CD4-positive, alpha-beta T cell treated with Interleukin-6 for 4 hours (primary cell): ENCODE results near the gene IGFBP4.

Experiments used
- DNase-seq: peaks from one replicate; pipeline ENCODE4 v3.0.0-alpha.2; 2020; ENCODE audit warnings: mixed read lengths

IGFBP4 gene

DNA sequence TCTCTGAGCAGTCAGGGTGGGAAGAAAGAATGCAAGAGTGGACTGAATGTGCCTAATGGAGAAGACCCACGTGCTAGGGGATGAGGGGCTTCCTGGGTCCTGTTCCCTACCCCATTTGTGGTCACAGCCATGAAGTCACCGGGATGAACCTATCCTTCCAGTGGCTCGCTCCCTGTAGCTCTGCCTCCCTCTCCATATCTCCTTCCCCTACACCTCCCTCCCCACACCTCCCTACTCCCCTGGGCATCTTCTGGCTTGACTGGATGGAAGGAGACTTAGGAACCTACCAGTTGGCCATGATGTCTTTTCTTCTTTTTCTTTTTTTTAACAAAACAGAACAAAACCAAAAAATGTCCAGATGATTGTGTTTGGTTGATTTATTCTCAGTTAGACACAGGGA, 14.1 kb downstream of the IGFBP4 start:
- DNase-seq: no peak

DNA sequence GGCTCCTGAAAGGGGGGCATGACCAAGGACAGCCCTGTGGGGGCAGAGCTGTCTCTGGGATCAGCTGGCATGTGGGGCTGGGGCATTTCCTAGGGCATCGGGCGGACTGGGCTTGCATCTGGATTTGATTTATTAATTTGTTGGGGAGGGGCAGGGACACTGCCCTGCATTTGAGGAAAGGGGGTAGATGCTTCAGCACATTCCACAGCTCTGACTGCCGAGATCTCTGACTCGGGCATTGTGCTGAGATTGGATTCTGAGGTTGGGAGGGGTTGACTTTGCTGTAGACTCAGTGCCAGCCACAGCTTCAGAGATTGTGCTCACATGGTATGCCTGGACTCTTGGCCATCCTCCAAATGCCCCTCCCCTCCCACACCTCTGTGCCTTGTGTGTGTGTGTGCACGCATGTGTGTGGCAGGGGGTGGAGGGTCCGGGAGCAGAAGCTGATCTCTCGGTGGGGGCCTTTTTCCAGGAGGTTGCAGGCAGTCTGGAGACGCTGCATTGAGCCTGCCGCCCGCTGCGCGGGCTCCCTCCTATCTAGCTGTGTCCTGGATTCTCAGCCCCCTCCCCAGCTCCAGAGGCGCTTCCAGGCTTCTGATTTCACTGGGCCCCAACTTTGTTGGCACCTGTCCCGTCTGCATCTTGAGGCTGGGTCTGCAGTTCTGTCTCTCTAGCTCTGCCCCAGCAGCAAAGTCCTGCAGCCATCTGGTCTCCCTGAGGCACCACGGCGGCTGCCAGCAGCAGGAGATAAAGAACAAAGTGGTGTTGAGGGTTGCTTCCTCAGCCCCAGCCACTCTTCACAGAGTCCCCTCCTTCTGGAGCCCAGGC, 14.9 kb downstream of the IGFBP4 start:
- DNase-seq: no peak

DNA sequence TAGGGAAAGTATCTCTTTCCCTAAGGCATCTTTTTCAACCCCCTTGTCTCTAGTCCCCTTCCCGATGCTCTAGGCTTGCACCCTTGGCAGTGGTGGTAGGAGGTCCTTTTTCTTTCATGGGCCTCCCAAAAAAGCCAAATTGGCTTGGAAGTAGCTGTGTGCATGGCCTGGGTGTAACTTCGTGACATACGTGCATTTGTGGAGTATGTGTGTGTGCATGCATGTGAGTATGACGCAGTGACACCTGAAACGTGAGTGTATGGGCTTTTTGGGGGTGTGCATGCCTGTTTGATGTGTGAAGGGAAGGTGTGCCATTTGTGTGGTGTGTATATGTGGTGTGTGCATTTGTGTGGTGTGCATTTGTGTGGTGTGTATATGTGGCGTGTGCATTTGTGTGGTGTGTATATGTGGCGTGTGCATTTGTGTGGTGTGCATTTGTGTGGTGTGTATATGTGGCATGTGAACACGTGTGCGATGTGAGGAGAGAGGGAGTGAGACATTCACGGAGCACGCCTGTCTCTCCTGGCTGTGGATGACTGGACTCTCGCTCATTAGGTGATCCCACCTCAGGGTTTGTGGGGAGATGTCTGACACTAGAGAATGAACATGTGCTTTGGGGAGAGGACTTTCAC, 15.7 kb downstream of the IGFBP4 start:
- no peak for DNase-seq

DNA sequence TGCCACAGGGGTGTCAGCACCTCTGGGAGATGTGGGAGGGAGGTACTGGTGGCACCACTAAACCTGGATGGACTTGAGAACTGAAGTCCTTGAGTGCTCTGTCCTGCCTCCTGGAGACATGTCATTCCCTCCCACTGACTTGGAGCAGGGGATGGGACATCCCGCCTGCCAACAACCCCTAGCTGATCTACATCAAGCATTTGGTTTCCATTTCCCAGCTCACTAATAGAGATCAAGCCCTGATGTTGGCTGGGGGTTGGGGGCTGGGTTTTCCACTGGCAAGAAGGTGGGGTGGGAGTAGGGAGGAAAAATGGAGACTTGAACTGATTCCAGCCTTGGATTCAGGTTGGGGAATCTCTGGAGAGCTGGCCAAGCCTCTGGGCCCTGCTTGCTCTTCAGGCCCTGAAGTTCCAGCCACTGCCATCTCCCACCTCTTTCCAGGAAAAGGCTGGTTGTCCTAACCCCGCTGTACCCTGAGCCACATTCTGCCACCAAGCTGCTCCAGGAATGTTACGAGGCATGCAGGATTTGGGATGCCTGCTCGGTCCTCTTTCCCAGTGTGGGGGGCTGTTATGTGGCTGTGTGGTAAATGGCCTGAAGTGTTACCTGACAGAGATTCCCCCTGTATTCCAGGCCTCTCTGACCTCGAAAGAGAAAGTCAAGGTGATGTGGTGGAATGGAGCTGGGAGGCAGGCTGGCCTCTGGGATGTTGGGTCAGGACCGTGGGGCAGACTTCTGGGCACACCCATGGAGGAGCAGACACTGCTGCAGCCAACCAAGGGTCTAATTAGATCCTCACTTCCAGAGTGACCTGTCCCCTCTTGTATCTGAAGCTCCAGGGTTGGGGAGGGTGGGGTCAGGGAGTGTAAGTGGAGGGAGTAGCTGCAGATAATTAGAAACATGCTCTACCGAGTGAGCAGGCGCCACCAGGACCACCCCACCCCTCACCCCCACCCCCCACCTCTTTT, 16.7 kb downstream of the IGFBP4 start:
- no peak for DNase-seq

DNA sequence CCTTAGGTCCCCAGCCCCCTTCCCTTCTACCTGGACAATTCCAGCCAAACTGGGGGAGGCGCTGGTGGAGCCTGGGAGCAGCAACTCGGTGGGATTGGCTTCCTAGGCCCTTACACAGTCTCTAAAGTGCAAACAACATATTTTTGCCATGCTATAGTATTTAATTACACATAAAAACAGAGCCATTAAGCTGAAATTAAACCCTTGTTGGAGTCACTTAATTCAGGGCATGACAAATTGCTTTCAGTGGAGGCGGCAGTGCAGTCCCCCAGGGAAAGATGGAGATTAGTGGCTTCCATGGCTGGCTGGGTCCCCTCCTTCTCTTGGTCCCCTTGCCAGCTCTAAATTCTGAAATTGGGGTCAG, 17.3 kb downstream of the IGFBP4 start:
- DNase-seq: no peak

DNA sequence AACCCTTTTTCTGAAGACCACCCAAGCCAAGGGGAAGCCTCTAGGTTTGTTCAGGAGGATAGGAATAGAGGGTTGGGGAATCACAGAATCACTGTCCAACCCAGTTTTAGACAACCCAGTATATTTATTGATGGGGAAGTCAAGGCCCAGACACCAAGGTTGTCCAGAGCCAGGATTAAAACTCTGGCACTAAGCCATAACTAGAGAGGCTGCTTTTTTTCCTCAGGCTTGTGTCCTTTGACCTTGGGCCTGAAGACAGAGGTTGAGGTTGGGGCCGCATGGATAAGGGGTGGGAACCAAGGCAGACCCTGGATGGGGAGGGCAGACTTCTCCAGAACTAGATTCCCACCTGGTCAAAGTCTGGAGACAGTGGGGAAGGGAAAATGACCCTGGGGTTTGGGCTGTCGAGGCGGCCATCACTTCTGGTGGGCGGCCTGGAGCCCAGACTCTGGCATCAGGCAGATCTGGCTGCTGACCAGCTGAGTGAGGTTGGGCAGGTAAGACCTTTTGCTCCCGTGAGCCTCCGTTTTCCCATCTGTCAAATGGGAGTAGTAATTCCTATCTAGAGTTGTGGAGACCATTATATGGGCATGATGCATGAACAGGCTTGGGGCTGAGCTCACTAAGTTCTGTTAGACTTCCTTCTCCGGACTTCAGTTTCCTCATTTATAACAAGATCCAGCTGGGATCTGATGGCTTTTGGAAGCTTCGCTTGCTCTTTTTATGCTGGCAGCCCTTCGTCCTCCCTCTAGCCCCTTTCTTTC, 17.9 kb downstream of the IGFBP4 start:
- DNase-seq: no peak

DNA sequence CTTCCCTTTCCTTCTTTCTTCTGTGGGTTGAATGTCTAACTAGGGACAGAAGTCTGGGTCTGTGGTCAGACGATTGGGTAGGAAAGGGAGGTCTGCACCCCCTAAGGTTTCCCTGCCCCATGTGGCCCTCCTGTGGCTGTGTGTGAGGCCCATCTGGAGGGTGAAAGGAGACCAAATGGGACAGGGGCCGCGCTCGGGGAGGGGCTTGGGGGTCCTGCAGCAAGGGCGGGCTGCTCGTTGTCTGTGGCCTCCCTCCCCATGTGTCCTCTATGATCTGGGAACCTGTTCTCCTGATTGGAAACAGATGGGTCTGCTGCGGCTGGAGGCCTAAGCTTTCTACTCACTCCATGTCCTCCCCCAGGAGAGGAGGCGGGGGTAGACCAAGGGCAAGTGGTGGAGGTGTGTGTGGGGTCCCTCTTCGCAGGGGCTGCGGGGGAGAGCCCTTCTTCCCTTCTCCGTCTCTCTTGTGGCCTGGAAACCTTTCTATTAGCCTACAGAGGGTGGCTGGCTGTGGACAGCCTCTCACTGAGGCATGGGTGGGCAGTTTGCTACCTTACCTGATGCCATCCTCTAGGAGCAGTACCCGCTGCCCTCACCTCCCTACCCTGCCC, 18.6 kb downstream of the IGFBP4 start:
- DNase-seq: no peak

DNA sequence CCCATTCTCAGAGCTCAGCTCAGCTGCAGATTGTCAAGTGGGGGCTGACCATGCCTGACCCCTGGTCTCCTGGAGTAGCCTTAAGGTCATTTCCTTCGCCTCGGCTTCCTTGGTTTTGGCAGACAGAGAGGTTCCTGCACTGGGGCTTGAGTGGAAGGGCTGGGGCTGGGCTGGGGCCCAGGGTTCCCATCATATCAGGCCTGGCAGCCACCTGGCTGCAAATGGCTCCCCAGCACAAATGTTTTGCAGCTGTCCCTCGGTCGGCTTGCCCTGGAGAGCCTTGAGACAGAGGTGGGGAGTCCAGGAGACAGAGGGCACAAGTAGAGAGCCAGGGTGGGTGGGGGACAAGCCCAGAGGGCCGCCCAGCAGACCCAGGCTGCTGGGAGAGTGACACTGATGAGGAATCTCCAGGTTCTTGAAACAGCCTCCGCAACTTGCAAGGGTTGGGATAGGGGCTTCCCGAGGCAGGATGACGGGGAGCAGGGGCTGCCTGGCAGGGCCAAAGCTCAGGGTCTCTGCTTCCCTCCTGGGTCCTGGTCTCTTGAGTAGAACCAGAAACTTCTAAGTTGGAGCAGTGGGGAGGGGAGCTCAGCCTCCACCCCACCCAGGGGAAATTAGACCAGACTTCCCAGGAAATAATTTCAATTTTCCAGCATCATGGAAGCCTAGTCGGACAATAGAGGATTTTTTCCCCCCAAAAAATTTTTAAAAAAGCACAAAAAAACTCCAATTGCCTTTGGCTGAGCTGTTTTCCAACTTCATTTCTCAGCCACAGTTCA, 19.3 kb downstream of the IGFBP4 start:
- DNase-seq: no peak

DNA sequence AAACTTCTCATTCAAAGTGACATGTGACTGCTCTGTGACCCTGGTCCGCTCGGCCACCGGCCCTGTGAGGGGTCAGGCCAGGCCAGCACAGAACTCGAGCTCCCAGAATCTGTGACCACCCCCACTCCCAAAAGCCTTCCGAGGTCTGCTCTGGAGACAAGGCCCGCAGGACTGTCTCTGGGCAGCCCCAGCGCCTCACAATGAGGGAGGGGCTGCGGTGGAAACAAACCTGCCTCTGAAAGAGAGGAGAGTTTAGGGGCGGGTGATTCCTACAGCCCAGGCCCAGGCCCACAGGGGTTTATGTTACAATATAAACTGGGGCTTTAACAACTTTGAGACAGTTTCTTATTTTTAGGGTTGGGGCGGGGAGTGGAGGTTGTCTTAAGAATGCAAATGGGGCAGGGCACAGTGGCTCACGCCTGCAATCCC, 19.9 kb downstream of the IGFBP4 start:
- DNase-seq: no peak

DNA sequence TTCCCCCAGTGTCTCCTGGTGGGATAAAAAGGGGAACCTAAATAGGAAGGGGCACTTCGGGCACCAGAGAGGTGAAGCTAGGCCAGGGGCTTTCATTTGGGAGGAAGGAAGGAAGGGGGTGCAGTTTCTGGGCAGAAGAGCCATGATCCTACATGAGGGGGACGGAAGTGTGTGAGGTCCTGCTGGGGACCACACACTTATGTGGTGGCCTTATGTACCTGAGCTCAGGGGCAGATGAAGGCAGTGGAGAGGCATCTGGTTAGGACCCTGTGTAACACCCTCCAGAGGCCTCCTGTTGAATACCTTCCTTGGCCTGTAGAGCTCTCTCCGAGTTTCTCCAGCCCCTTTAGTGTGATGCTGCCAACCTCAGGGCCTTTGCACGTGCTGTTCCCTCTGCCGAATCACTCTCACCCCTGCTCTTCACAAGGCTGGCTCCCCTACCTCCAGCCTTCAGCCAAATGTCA, 21.2 kb downstream of the IGFBP4 start:
- DNase-seq: no peak

DNA sequence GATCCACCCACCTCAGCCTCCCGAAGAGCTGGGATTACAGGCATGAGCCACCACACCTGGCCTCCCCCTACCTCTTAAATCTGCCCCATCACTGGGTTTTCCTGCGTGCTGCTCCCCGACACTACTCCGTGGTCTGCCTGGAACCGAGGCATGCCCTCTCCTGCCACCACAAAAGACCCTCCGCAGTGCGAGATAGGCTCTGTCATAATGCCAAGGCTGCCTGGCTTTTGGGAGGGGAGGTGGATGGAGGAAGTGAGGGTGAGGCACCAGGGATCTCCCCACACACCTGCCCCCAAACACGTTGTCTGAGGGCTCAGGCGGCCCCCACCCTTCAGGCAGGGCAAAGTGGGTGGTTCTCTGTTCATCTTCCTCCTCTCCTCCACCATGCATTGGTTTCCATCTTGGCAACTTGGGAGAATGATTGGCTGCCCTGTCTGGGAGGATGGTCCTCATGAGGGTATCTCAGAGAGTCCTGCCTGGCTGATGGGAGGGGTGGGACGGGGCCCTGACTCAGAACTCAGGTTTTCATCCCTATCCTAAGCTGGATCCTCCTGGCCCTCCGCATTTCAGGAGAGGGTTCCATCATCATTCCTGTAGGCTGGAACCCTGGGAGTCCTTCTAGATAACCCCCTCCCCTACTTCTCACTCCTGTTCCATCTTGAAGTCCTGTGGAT, 23.2 kb downstream of the IGFBP4 start:
- no peak for DNase-seq

DNA sequence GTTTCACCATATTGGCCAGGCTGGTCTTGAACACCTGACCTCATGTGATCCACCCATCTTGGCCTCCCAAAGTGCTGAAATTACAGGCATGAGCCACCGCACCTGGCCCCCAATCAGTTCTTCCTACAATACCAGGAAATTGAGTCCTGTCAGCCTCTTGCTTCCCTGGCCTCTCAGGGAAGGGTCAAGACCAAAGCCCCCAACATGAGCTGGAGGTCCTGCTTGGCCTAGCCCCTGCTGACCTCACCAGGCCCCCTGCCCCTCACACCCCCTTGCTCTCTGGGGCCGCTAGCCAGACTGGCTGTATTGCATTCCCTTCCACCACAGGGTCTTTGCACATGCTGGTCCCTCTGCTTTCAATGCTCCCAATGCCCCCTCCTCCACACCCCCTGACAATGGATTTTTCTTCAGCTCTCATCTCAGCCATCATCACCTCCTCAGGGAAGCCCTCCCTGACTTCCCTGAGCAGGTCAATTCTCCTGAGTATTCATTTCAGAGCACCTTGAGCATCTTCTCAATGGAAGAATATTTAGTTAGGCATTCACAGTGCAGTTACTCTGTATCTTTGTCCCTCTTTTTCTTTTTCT, 24.1 kb downstream of the IGFBP4 start:
- no peak for DNase-seq

DNA sequence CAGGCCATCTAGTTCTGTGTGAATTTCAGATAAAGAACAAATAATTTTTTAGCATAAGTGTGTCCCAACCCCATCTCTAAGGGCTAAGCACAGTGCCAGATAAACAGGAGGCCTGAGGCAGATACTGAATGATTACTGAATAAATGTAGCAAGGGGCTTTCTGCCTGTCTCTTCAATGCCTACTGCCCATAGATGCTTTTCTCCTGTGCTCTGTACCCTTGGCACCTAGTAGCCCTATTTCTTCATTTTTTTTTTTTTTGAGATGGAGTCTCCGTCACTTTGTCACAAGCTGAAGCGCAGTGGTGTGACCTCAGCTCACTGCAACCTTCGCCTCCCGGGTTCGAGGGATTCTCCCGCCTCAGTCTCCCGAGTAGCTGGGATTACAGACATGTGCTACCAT, 25.3 kb downstream of the IGFBP4 start:
- DNase-seq: no peak

DNA sequence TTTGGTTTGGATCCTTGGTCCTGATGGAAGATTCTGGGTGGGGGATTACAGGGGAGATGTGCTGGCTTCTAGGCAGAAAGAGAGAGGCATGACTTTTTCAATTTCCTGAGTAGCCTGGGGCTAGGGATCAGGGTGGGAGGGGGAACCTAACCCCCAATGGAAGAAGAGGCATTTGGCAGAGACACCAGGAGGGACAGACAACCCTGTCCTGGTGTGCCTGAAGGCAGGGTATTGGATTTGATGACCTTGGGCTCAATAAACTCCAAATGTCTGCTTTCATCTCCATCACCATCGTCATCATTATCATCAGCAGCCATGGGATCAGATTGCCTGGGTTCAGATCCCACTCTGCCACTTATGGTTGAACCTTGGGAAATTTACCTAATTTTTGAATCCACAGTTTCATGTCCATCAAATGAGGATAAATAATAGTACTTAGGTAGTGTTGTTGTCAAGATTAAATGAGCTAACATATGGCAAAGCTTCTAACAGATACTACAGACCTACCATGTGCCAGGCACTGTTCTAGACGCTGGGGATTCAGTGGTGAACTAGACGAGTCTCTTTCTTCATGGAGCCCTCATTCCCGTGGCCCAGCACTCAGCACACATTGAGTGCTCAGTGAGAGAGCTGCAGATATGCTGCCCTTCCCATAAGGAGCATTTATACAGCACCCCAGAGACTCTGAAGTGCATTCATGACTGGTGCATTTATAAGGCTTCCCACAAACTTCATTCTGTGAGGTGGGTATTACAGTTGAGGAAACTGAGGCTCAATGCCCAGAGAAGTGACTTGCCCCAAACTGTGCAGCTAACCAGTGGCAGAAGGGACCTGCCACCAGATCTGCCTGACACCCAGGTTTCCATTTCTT, 26.8 kb downstream of the IGFBP4 start:
- no peak for DNase-seq

DNA sequence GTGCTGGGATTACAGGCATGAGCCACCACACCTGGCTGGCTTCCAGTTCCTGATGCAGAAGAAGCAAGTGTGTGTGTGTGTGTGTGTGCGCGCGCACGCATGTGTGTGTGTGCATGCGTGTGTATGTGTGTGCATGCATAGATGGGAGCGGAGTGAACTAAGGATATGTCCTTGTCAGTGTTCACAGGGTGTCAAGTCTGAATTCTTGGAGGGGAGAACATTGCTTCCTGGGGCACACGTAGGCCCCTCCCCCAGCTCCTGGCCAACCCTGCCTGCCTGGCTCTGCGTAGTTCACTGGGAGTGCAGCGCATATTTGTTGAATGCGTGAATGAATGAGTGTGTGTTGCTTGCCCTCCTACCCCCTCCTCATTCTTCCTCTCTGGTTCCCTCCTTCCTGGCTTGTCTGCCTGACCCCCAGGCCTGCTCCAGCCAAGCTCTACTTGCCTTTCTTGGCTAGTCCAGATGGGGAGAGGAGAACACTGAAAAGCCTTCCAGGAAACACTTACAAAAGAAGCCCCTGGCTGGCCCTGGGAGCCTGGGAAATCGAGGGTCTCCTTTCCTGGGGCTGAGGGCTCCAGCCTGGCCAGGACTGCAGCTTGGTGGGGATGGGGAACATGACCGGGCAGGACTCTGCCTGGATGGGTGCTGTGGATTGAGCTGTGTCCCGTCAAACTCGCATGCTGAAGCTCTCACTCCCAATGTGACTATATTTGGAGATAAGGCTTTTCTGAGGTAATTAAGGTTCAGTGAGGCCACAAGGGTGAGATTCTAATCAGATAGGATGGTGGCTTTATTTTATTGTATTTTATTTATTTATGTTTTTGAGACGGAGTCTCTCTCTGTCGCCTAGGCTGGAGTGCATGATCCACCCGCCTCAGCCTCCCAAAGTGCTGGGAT, 27.9 kb downstream of the IGFBP4 start:
- DNase-seq: no peak

DNA sequence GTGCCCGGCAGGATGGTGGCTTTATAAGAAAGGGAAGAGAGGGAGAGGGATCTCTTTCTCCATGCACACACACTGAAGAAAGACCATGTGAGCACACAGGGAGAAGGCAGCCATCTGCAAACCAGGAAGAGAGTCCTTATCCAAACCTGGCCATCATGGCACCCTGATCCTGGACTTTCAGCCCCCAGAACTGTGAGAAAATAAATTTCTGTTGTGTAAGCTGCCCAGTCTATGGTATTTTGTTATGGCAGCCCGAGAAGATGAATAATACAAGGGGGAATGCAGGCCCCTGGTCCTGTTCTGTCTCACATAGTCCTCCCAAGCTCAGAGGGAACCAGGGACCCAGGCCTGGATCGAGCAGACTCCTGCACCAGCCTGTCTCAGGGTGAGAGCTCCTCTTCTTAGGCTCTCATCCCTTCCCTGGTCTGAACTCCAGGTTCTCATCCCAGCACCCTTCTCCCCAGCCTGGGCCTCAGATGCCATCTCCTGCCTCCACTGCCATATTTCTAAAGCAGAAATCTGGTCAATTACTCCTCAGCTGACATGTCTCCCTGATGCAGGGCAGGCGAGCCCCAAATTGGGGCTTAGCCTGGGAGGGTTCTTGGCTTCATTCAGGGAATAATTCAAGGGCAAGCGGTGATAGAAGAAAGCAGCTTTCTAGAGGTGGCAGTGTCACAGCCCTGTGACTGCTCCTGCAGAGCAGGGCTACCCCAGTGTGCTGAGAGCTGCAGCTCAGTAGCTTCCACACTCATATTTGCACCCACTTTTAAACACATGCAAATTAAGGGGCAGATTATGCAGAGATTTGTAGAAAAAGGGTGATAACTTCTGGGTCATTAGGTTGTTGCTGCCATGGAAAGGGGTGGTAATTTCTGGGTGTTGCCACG, 28.8 kb downstream of the IGFBP4 start:
- DNase-seq: no peak
